Endothelial cell (in vitro differentiated cells): ENCODE measurements around the gene GPR68. TPM values are rescaled to one million over a fixed set of nuclear protein-coding genes. Genes with fewer than 3 reads are reported as not detected.

Experiments
- DNase-seq: peaks from one replicate; pipeline ENCODE4 v3.0.0; 2021; ENCODE audit warnings: low spot score
- H3K27ac Mint-ChIP-seq: one replicate; pipeline ENCODE4 v1.8.0; 2021; ENCODE audit warnings: mixed read lengths, inconsistent platforms; ENCODE audit not compliant: unreplicated experiment
- H3K27me3 Mint-ChIP-seq: one replicate; pipeline ENCODE4 v1.8.0; 2021; ENCODE audit warnings: mild to moderate bottlenecking, moderate library complexity, mixed read lengths, inconsistent platforms; ENCODE audit not compliant: unreplicated experiment
- H3K36me3 Mint-ChIP-seq: one replicate; pipeline ENCODE4 v1.8.0; 2021; ENCODE audit warnings: mild to moderate bottlenecking, low read depth, mixed read lengths, inconsistent platforms; ENCODE audit not compliant: unreplicated experiment
- H3K4me1 Mint-ChIP-seq: one replicate; pipeline ENCODE4 v1.8.0; 2021; ENCODE audit warnings: mild to moderate bottlenecking, mixed read lengths, inconsistent platforms; ENCODE audit not compliant: unreplicated experiment
- H3K4me3 Mint-ChIP-seq: one replicate; pipeline ENCODE4 v1.8.0; 2021; ENCODE audit warnings: mild to moderate bottlenecking, mixed read lengths, inconsistent platforms; ENCODE audit not compliant: unreplicated experiment
- H3K9me3 Mint-ChIP-seq: one replicate; pipeline ENCODE4 v1.8.0; 2021; ENCODE audit warnings: mixed read lengths, inconsistent platforms; ENCODE audit not compliant: unreplicated experiment
- CTCF ChIP-seq: fragments of 200-600 bp; sonication (generic); IDR thresholded peaks from one replicate; pipeline ENCODE4 v1.5.0; 2021; ENCODE audit warnings: antibody characterized with exemption; ENCODE audit not compliant: unreplicated experiment
- total RNA-seq: library from RNA; stranded (reverse); fragmentation: NEBNext Ultra II Directional; extraction: Animal tissue kit (Norgen Biotek cat#: 25700); gene quantifications from one replicate; pipeline ENCODE4 v1.2.1, GENCODE V29; 2021; ENCODE audit not compliant: unreplicated experiment

The GPR68 gene
- total RNA-seq, 1 donor from 2014 or later: 5.4 TPM

GRCh38 chr14:91264151-91265150 is 19.9 kb upstream of the GPR68 start:
- Mint-ChIP-seq H3K27me3 (peaks cover 17% of the 10 kb centered on the region), H3K27ac (peak overlapping the region; percentile 74)
- peak; percentile 42 for DNase-seq

GRCh38 chr14:91263329-91263728 is 18.8 kb upstream of the GPR68 start:
- H3K36me3 Mint-ChIP-seq: peaks cover 11% of the 10 kb centered on the region
- peak overlapping the region; percentile 90 for H3K4me3 Mint-ChIP-seq
- TF ChIP-seq CTCF: no peak
- no peak for DNase-seq
- peaks cover 8% of the 10 kb centered on the region for H3K9me3 Mint-ChIP-seq
- H3K27me3 Mint-ChIP-seq: peaks cover 17% of the 10 kb centered on the region
- H3K4me1 Mint-ChIP-seq: peaks cover 20% of the 10 kb centered on the region
- peak overlapping the region; percentile 30 for H3K27ac Mint-ChIP-seq

More at GRCh38 chr14:91264151-91265150, 19.9 kb upstream of the GPR68 start:
- no peak for TF ChIP-seq CTCF
- Mint-ChIP-seq H3K4me1 (peaks cover 19% of the 10 kb centered on the region), H3K4me3 (peak overlapping the region; percentile 90), H3K36me3 (peaks cover 11% of the 10 kb centered on the region), H3K9me3 (peaks cover 8% of the 10 kb centered on the region)

GRCh38 chr14:91261986-91262549 is 17.6 kb upstream of the GPR68 start:
- no peak overlapping the region for H3K27ac Mint-ChIP-seq
- H3K4me1 Mint-ChIP-seq: peaks cover 29% of the 10 kb centered on the region
- no peak for DNase-seq
- peaks cover 8% of the 10 kb centered on the region for H3K9me3 Mint-ChIP-seq
- no peak for TF ChIP-seq CTCF
- H3K27me3 Mint-ChIP-seq: peaks cover 15% of the 10 kb centered on the region
- H3K4me3 Mint-ChIP-seq: peak overlapping the region; percentile 16
- peaks cover 11% of the 10 kb centered on the region for H3K36me3 Mint-ChIP-seq

- Mint-ChIP-seq H3K27me3 (peaks cover 15% of the 10 kb centered on the region), H3K4me1 (peaks cover 34% of the 10 kb centered on the region), H3K27ac (no peak overlapping the region), H3K9me3 (peaks cover 8% of the 10 kb centered on the region), H3K36me3 (peaks cover 11% of the 10 kb centered on the region), H3K4me3 (no peak overlapping the region)
- DNase-seq: no peak
- no peak for TF ChIP-seq CTCF
Observed at GRCh38 chr14:91261115-91261514, 16.6 kb upstream of the GPR68 start.
